GM12878 (cell line): ENCODE data around the gene MYO15B. TPM values are rescaled to one million over a fixed set of nuclear protein-coding genes. Genes with fewer than 3 reads are reported as not detected.

Experiments used
- ATAC-seq: fragments of 200-7000 bp; cut with Tn5 transposase; 3 replicates; pipeline ENCODE4 v1.9.1; 2020; ENCODE audit warnings: mild to moderate bottlenecking, moderate library complexity
- BruUV-seq: library from RNA; stranded (reverse); fragments of 400-500 nt; replicated peaks from 2 replicates; lab custom pipeline; 2021; lab: Mats Ljungman, UMichigan
- CTCF ChIA-PET: fragments of 300-600 bp; sonication (Branson Sonifier 250); formaldehyde crosslinking; extraction: SDS; loops from one replicate; lab custom pipeline; 2021; ENCODE audit warnings: inconsistent platforms; lab: Yijun Ruan, JAX
- POLR2A ChIA-PET: fragments of 350-600 bp; formaldehyde crosslinking; extraction: SDS; loops from one replicate; lab custom pipeline; 2021; ENCODE audit warnings: inconsistent platforms; lab: Charles Lee
- RAD21 ChIA-PET: fragments of 300-600 bp; sonication (Branson Sonifier 250); formaldehyde crosslinking; loops from one replicate; lab custom pipeline; 2023; ENCODE audit warnings: antibody characterized with exemption; ENCODE audit not compliant: unreplicated experiment; lab: Charles Lee
- SMC1A ChIA-PET: fragments of 300-600 bp; sonication (Branson Sonifier 250); formaldehyde crosslinking; loops from one replicate; lab custom pipeline; 2023; ENCODE audit not compliant: unreplicated experiment, uncharacterized antibody; lab: Charles Lee
- DNase-seq: peaks from one replicate; pipeline ENCODE4 v3.0.0-alpha.2; 2011; ENCODE audit warnings: low read depth, low spot score
- FAIRE-seq: peaks from 3 replicates; lab custom pipeline; 2011; peaks lifted over from hg19 to GRCh38; lab: Jason Lieb, UNC
- H2AFZ ChIP-seq: 2 replicates; pipeline ENCODE4 v1.6.0; 2011; ENCODE audit warnings: low read depth, low read length, control low read depth; ENCODE audit not compliant: control insufficient read depth
- H3K27ac ChIP-seq: 2 replicates; pipeline ENCODE4 v1.5.1; 2011; ENCODE audit warnings: control low read depth; ENCODE audit not compliant: control insufficient read depth, insufficient read depth
- H3K27me3 ChIP-seq, 2 experiments: replicated peaks in 1 of 2; 2 replicates each; pipeline versions ENCODE4 v1.6.0 to v1.6.1; 2011; ENCODE audit warnings: low read length in 1 of 2; ENCODE audit not compliant: control insufficient read depth in 2 of 2, insufficient read depth in 2 of 2
- H3K36me3 ChIP-seq, 2 experiments: 2 replicates each; pipeline ENCODE4 v1.5.1; 2011; ENCODE audit warnings: low read length in 1 of 2; ENCODE audit not compliant: control insufficient read depth in 2 of 2, insufficient read depth in 2 of 2
- H3K4me1 ChIP-seq: 2 replicates; pipeline ENCODE4 v1.6.1; 2011; ENCODE audit warnings: mild to moderate bottlenecking, low read length, moderate library complexity, mixed read lengths; ENCODE audit not compliant: control insufficient read depth, insufficient read depth
- H3K4me2 ChIP-seq: 2 replicates; pipeline ENCODE4 v1.6.0; 2011; ENCODE audit warnings: control low read depth; ENCODE audit not compliant: control insufficient read depth, insufficient read depth
- H3K4me3 ChIP-seq: fragments of 200-600 bp; sonication (generic); 2 replicates; pipeline ENCODE4 v1.5.1; 2016
- H3K79me2 ChIP-seq: 2 replicates; pipeline ENCODE4 v1.6.0; 2011; ENCODE audit warnings: low read length; ENCODE audit not compliant: control insufficient read depth, insufficient read depth
- H3K9ac ChIP-seq: 2 replicates; pipeline ENCODE4 v1.8.0; 2011; ENCODE audit warnings: low read length, control low read depth, mixed read lengths; ENCODE audit not compliant: control insufficient read depth, insufficient read depth
- H3K9me3 ChIP-seq: replicated peaks from 3 replicates; pipeline ENCODE4 v1.5.1; 2011; ENCODE audit warnings: mild to moderate bottlenecking, low read length; ENCODE audit not compliant: control insufficient read depth, insufficient read depth
- H4K20me1 ChIP-seq: 2 replicates; pipeline ENCODE4 v1.6.0; 2011; ENCODE audit not compliant: control insufficient read depth, insufficient read depth
- EGR1 ChIP-seq, 2 experiments: IDR thresholded peaks; 1 replicate in 1 of 2; 2 replicates in 1 of 2; pipeline ENCODE4 v1.6.1; 2011 to 2012; ENCODE audit warnings: low read depth in 2 of 2, low read length in 2 of 2, borderline replicate concordance in 1 of 2, mild to moderate bottlenecking in 1 of 2, moderate library complexity in 1 of 2
- MTA2 ChIP-seq: fragments of 450-650 bp; IDR thresholded peaks from 2 replicates; pipeline ENCODE4 v1.6.1; 2016; ENCODE audit warnings: low read depth, mild to moderate bottlenecking, moderate library complexity
- NR2C2 ChIP-seq: IDR thresholded peaks from 2 replicates; pipeline ENCODE4 v1.6.1; 2011; ENCODE audit warnings: borderline replicate concordance, low read depth; ENCODE audit not compliant: control insufficient read depth, insufficient read length
- RBBP5 ChIP-seq: fragments of 200-600 bp; sonication (generic); conservative IDR thresholded peaks from 2 replicates; pipeline ENCODE4 v1.6.1; 2016
- SKIL ChIP-seq: fragments of 450-650 bp; IDR thresholded peaks from 2 replicates; pipeline ENCODE4 v1.6.1; 2017; ENCODE audit warnings: mild to moderate bottlenecking, low read depth, inconsistent platforms; ENCODE audit not compliant: poor library complexity, severe bottlenecking
- SMARCA5 ChIP-seq: fragments of 450-650 bp; IDR thresholded peaks from 2 replicates; pipeline ENCODE4 v1.6.1; 2017; ENCODE audit warnings: mild to moderate bottlenecking
- TCF3 ChIP-seq: IDR thresholded peaks from 2 replicates; pipeline ENCODE4 v1.6.1; 2012; ENCODE audit warnings: low read depth, mild to moderate bottlenecking, low read length, borderline replicate concordance; ENCODE audit not compliant: insufficient read depth
- ZNF24 ChIP-seq: fragments of 450-650 bp; IDR thresholded peaks from 2 replicates; pipeline ENCODE4 v1.6.1; 2017; ENCODE audit warnings: antibody characterized with exemption, mild to moderate bottlenecking
- WGBS: methylation state at CpG from one replicate; pipeline ENCODE4 v1.1.6; 2016; ENCODE audit warnings: low lambda C conversion rate; ENCODE audit not compliant: insufficient replicate concordance, insufficient coverage; ENCODE audit errors: missing lambda C conversion rate; 5-methylcytosine and 5-hydroxymethylcytosine counted together
- in situ Hi-C: fragments of 300-500 bp; cut with MboI; formaldehyde crosslinking; loops from 9 replicates; pipeline ENCODE4 v1.14.3; 2018; ENCODE audit warnings: mixed read lengths
- intact Hi-C: fragments of 100-400 bp; cut with micrococcal nuclease; formaldehyde crosslinking; loops from one replicate; pipeline ENCODE4 v1.14.2; 2022; ENCODE audit not compliant: unreplicated experiment
- polyA plus RNA-seq, 11 experiments: library from polyadenylated mRNA; depleted of rRNA in 4 of 11; unstranded in 6 of 11; stranded (reverse) in 5 of 11; fragments of >200 nt; fragmentation: Nextera tagmentation in 4 of 11; fragmentation: Illumina TruSeq in 1 of 11; extraction: Ambion mirVana in 4 of 11; extraction: Trizol in 1 of 11; gene quantifications; 1 replicate in 1 of 11; 2 replicates in 10 of 11; pipeline versions ENCODE4 v1.2.1 to v1.2.3, GENCODE V29; 2011 to 2016; ENCODE audit warnings: inconsistent platforms in 2 of 11, missing spikeins in 2 of 11, low read depth in 1 of 11
- total RNA-seq, 4 experiments: library from RNA; depleted of rRNA in 3 of 4; stranded (reverse); fragments of >200 nt in 3 of 4; fragmentation: Illumina TruSeq in 1 of 4; extraction: Trizol in 1 of 4; gene quantifications; 2 replicates each; pipeline versions ENCODE4 v1.2.1 to v1.2.3, GENCODE V29; 2013 to 2021

The MYO15B gene
- total and polyA plus RNA-seq, 10 of the 15 experiments (the other 5 are each of a cell fraction or from before 2014, with no cell fraction given): 0.67 to 15.4 (median 2.3) TPM; not detected in 1

DNA sequence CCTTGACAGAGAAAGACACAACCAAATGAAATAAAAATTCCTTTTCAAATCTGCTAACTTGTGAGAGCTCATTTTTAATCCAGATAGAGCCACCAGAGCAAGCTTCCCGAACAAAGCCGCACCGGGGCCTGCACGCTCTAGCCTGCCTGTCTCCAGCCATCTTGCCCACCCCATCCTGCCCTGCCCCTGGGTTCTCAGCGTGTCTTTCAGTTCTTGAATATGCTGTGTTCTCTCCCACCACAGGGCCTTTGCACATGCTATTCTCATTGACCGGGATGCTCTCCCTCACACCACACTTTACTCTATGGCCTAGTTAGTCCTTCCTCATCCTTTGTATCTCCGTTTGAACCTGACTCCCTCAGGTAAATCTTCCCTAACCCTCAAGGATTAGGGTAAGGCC lies 60.3 kb downstream of the MYO15B start:
- ChIA-PET POLR2A (interaction anchor here (0.7 kb wide), 1 partner anchor 524 kb away, joined by 4 read pairs; no protein-coding TSS in a partner anchor), CTCF (interaction anchor here (0.7 to 19.5 kb wide), 4 partner anchors 15 to 192 kb away, joined by 3 to 349 read pairs (median 52); partner anchors contain the start of gene SMIM5), RAD21 (interaction anchor here (0.6 kb wide), 1 partner anchor 14 kb away, joined by 4 read pairs; no protein-coding TSS in a partner anchor), SMC1A (interaction anchor here (0.7 to 4.5 kb wide), 3 partner anchors 9 to 178 kb away, joined by 3 to 28 read pairs (median 3); partner anchors contain the start of gene SMIM5)
- no peak overlapping the region for H2AFZ ChIP-seq
- H3K4me1 ChIP-seq: peaks cover 16% of the 10 kb centered on the region
- no peaks in the 10 kb centered on the region for H3K9me3 ChIP-seq
- H3K79me2 ChIP-seq: no peaks in the 10 kb centered on the region
- no peaks in the 10 kb centered on the region for H3K27me3 ChIP-seq
- TF ChIP-seq SMARCA5 (peak; percentile 21; the same call in 1 of the 2 replicates), TCF3 (no peak)
- H3K9ac ChIP-seq: no peak overlapping the region
- BruUV-seq: no TSS peak
- H4K20me1 ChIP-seq: no peaks in the 10 kb centered on the region
- no peak overlapping the region for H3K4me3 ChIP-seq
- H3K27ac ChIP-seq: no peak overlapping the region
- DNase-seq (no peak), ATAC-seq (no peak), FAIRE-seq (no peak)
- 99% methylated on average over 7 of the region's 7 CpGs for WGBS
- intact Hi-C loops: no loop called here
- H3K4me2 ChIP-seq: no peak overlapping the region
- peaks cover 3 to 14% of the 10 kb centered on the region in 2 experiments; a peak in 3 of 4 replicates for H3K36me3 ChIP-seq
- in situ Hi-C loops: no loop called here

DNA sequence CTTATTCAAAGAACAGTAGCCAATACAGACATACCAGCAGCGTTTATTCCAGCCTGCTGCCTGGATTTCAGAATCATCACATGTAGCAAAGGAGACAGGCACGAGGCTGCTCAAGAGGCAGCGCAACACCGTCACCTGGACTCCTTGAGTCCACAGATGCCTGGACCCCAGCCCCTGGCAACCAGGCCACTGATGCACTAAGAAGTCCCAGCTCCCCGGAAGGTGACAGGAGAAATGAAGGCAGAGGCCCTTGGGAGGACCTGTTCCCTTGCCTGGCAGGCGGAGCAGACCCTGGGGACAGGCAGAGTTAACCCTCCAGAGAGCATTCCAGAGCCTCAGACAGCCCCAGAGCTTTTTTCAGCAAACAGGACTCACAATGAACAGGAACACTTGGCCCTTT lies 62.1 kb downstream of the MYO15B start:
- in situ Hi-C loops: no loop called here
- 98% methylated on average over 6 of the region's 6 CpGs for WGBS
- H3K4me1 ChIP-seq: peaks cover 19% of the 10 kb centered on the region
- no peak overlapping the region for H3K27ac ChIP-seq
- FAIRE-seq: no peak
- H3K4me2 ChIP-seq: no peak overlapping the region
- POLR2A ChIA-PET: no interaction called here
- intact Hi-C loops: no loop called here
- no TSS peak for BruUV-seq
- H3K36me3 ChIP-seq: peaks cover 3 to 14% of the 10 kb centered on the region in 2 experiments; a peak in 3 of 4 replicates
- H3K4me3 ChIP-seq: no peak overlapping the region
- DNase-seq: no peak
- TF ChIP-seq NR2C2 (no peak), EGR1 (IDR thresholded peaks at IDR 0.05; ENCODE audit: borderline replicate concordance in 1 of 2, low read depth in 2 of 2, low read length in 2 of 2) (no peak), ZNF24 (no peak), MTA2 (no peak), RBBP5 (no peak), SKIL (no peak)
- no peaks in the 10 kb centered on the region for H4K20me1 ChIP-seq
- H3K9ac ChIP-seq: no peak overlapping the region
- CTCF ChIA-PET: interaction anchor here (0.8 to 19.5 kb wide), 4 partner anchors 12 to 98 kb away, joined by 3 to 349 read pairs (median 46); partner anchors contain the start of gene SMIM5
- SMC1A ChIA-PET: interaction anchor here (2.2 kb wide), 1 partner anchor 17 kb away, joined by 12 read pairs; the partner anchor contains the start of gene SMIM5
- H2AFZ ChIP-seq: no peak overlapping the region
- RAD21 ChIA-PET: interaction anchor here (1.3 kb wide), 1 partner anchor 17 kb away, joined by 3 read pairs; no protein-coding TSS in a partner anchor
- ATAC-seq: no peak
- no peaks in the 10 kb centered on the region for H3K79me2 ChIP-seq
- H3K27me3 ChIP-seq: no peaks in the 10 kb centered on the region
- H3K9me3 ChIP-seq: no peaks in the 10 kb centered on the region
